ENCODE measurements around the gene MAGEB17. TPM values are rescaled to one million over a fixed set of nuclear protein-coding genes. Genes with fewer than 3 reads are reported as not detected.

MAGEB17 gene
- total and polyA plus RNA-seq, 2 of the 8 experiments (the other 6 are each of a cell fraction or from before 2014, with no cell fraction given): 0.48 to 1.1 TPM

GRCh38 chrX:16156692-16157331, 10.5 kb upstream of the MAGEB17 start:
- H2AK5ac ChIP-seq (ENCODE audit: low read depth, low read length): no peak overlapping the region
- H3K27me3 ChIP-seq (replicated peaks in 1 of 4; ENCODE audit: control insufficient read depth in 3 of 4, extremely low read depth in 1 of 4, insufficient read depth in 3 of 4, low read length in 3 of 4): no peaks in the 10 kb centered on the region
- H3K4me3 ChIP-seq (ENCODE audit: extremely low read depth in 1 of 4, insufficient read depth in 2 of 4, low read depth in 3 of 4, low read length in 4 of 4): no peak overlapping the region
- no peaks in the 10 kb centered on the region for H4K20me1 ChIP-seq (replicated peaks in 1 of 2; ENCODE audit: control insufficient read depth in 1 of 2, insufficient read depth in 2 of 2, low read length in 2 of 2)
- H2AFZ ChIP-seq (ENCODE audit: low read length): no peak overlapping the region
- H3K23ac ChIP-seq (ENCODE audit: insufficient read length): no peak overlapping the region
- no peak overlapping the region for H4K91ac ChIP-seq (replicated peaks; ENCODE audit: insufficient read length, low read length)
- no peak overlapping the region for H2BK120ac ChIP-seq (replicated peaks; ENCODE audit: low read depth, low read length)
- H4K5ac ChIP-seq (ENCODE audit: insufficient read length, low read depth, low read length): no peak overlapping the region
- H2BK15ac ChIP-seq (ENCODE audit: low read length): no peak overlapping the region
- FAIRE-seq (no peak), DNase-seq (ENCODE audit: low read depth in 1 of 2, low spot score in 2 of 2) (no peak)
- no peak overlapping the region for H3K4ac ChIP-seq (replicated peaks; ENCODE audit: insufficient read length, low read depth, low read length)
- ChIA-PET CTCF (ENCODE audit: partially characterized antibody) (interaction anchor here (0.8 to 1.1 kb wide), 2 partner anchors 19 to 26 kb away, joined by 3 to 6 read pairs; no protein-coding TSS in a partner anchor), POLR2A (ENCODE audit: partially characterized antibody) (no interaction called here)
- H3K14ac ChIP-seq (ENCODE audit: insufficient read length): no peak overlapping the region
- no peaks in the 10 kb centered on the region; the same call in 1 of the 2 replicates for H3K79me1 ChIP-seq (ENCODE audit: low read depth, low read length)
- no peak overlapping the region for H2BK5ac ChIP-seq (ENCODE audit: low read depth, low read length)
- H3K56ac ChIP-seq (replicated peaks; ENCODE audit: insufficient read length, low read depth, low read length): no peak overlapping the region
- H3K36me3 ChIP-seq (ENCODE audit: control insufficient read depth in 2 of 4, insufficient read depth in 4 of 4, low read length in 3 of 4): peaks cover 5 to 95% (median 21%) of the 10 kb centered on the region in 4 experiments; a peak in 7 of 8 replicates
- H2BK12ac ChIP-seq (ENCODE audit: low read depth, low read length): no peak overlapping the region
- no peaks in the 10 kb centered on the region; a peak in 1 of 4 replicates for H3K79me2 ChIP-seq (ENCODE audit: control insufficient read depth in 1 of 2, insufficient read depth in 2 of 2, low read length in 2 of 2)
- no peaks in the 10 kb centered on the region for H3K23me2 ChIP-seq (ENCODE audit: low read depth, low read length)
- no peak overlapping the region for H3K18ac ChIP-seq (ENCODE audit: extremely low read depth, low read length)
- no peak overlapping the region for H4K8ac ChIP-seq (ENCODE audit: extremely low read depth, insufficient read depth, low read length)
- H2BK20ac ChIP-seq (ENCODE audit: low read length): no peak overlapping the region
- WGBS, 2 experiments (ENCODE audit: extremely low coverage in 1 of 2, insufficient coverage in 1 of 2, insufficient read length in 1 of 2, insufficient replicate concordance in 2 of 2, low coverage in 1 of 2, low lambda C conversion rate in 2 of 2, missing lambda C conversion rate in 1 of 2): 87 to 100% methylated on average over 1 to 5 of the region's 5 CpGs
- H3K4me1 ChIP-seq (replicated peaks in 1 of 4; ENCODE audit: control insufficient read depth in 3 of 4, insufficient read depth in 4 of 4, low read length in 3 of 4): no peaks in the 10 kb centered on the region; a peak in 1 of 7 replicates
- H3K4me2 ChIP-seq (ENCODE audit: insufficient read depth in 1 of 2, low read depth in 2 of 2, low read length in 2 of 2): no peak overlapping the region
- H3K9ac ChIP-seq (replicated peaks in 1 of 4; ENCODE audit: extremely low read depth in 1 of 4, low read depth in 3 of 4, low read length in 3 of 4): no peak overlapping the region
- TF ChIP-seq NANOG (IDR thresholded peaks at IDR 0.05; ENCODE audit: insufficient read depth, low read depth, low read length, poor library complexity, severe bottlenecking) (no peak), SP2 (IDR thresholded peaks at IDR 0.05; ENCODE audit: low read length) (no peak), YY1 (IDR thresholded peaks at IDR 0.05; ENCODE audit: low read depth, low read length) (no peak), FOSL1 (IDR thresholded peaks at IDR 0.05; ENCODE audit: insufficient read depth, low read depth, low read length) (no peak), ZNF274 (IDR thresholded peaks at IDR 0.05; ENCODE audit: borderline replicate concordance, extremely low read depth, low read length) (no peak), JUN (IDR thresholded peaks at IDR 0.05; ENCODE audit: low read depth, low read length) (no peak), TAF7 (optimal IDR thresholded peaks at IDR 0.05; ENCODE audit: borderline replicate concordance, low read depth, low read length) (no peak), GABPA (IDR thresholded peaks at IDR 0.05; ENCODE audit: borderline replicate concordance, insufficient read depth, low read length) (no peak), TAF1 (IDR thresholded peaks at IDR 0.05; ENCODE audit: low read depth, low read length) (no peak), RNF2 (IDR thresholded peaks at IDR 0.05; ENCODE audit: borderline replicate concordance, low read depth, low read length, missing control alignments, poor library complexity, severe bottlenecking) (no peak), BCL11A (IDR thresholded peaks at IDR 0.05; ENCODE audit: low read depth in 2 of 2, low read length in 2 of 2) (no peak)
- H3K9me3 ChIP-seq (ENCODE audit: insufficient read depth in 2 of 2, low read depth in 1 of 2, low read length in 1 of 2): no peaks in the 10 kb centered on the region
- no peak overlapping the region for H3K27ac ChIP-seq (ENCODE audit: low read depth, low read length)
